ENCODE data around the gene WDFY2. TPM values are rescaled to one million over a fixed set of nuclear protein-coding genes. Genes with fewer than 3 reads are reported as not detected.

WDFY2 gene
- total RNA-seq, 2 donors from 2014 or later: 25.7 to 31.9 TPM

GRCh38 chr13:51549593-51549992 lies 34.7 kb upstream of the WDFY2 start:
- TF ChIP-seq CTCF (IDR thresholded peaks at IDR 0.05): no peak
- TF ChIP-seq POLR2A (IDR thresholded peaks at IDR 0.05): no peak
- ATAC-seq (no peak), DNase-seq (no peak)
- intact Hi-C loops (cut with DNase I): no loop called here
- no peak overlapping the region for H3K4me3 ChIP-seq
- WGBS, 2 donors: 74 to 78% methylated on average over 2 of the region's 2 CpGs
- no peaks in the 10 kb centered on the region for H3K27me3 ChIP-seq
- H3K4me1 ChIP-seq: peaks cover 15% of the 10 kb centered on the region
- no peaks in the 10 kb centered on the region for H3K9me3 ChIP-seq
- no peaks in the 10 kb centered on the region for H3K36me3 ChIP-seq (replicated peaks in 1 of 2; ENCODE audit: insufficient read depth in 1 of 2, low read depth in 2 of 2)
- H3K27ac ChIP-seq: no peak overlapping the region

- no peak overlapping the region for H3K27ac ChIP-seq
- H3K9me3 ChIP-seq: no peaks in the 10 kb centered on the region
- intact Hi-C loops (cut with DNase I): no loop called here
- H3K4me1 ChIP-seq: peaks cover 15% of the 10 kb centered on the region
- DNase-seq: no peak
- WGBS, 2 donors: 96% methylated on average over 1 of the region's 1 CpG
- no peaks in the 10 kb centered on the region for H3K36me3 ChIP-seq (replicated peaks in 1 of 2; ENCODE audit: insufficient read depth in 1 of 2, low read depth in 2 of 2)
- no peak overlapping the region for H3K4me3 ChIP-seq
- no peaks in the 10 kb centered on the region for H3K27me3 ChIP-seq
- ATAC-seq: no peak
- TF ChIP-seq POLR2A (IDR thresholded peaks at IDR 0.05) (no peak), CTCF (IDR thresholded peaks at IDR 0.05) (no peak)
Measured at GRCh38 chr13:51550151-51550550, 34.1 kb upstream of the WDFY2 start.

DNA sequence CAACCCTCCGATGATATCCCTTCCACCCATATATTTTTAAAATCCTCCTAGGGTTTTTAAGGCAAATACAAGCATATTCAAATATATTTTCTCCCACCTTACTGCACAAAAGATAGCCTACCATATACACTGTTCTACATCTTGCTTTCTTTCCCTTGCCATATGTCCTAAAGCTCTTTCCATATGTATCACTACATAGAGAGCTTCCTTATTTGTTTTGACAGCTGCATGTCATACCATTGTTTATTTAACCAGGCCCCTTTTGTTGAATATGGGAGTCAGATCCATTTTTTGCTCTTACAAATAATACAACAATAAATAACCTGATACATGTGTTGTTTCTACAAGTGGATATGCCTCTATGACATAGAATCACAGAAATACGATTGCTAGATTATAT lies 32.8 kb upstream of the WDFY2 start:
- Histone ChIP-seq H3K27ac (no peak overlapping the region), H3K4me3 (no peak overlapping the region), H3K4me1 (peaks cover 15% of the 10 kb centered on the region), H3K9me3 (no peaks in the 10 kb centered on the region), H3K27me3 (no peaks in the 10 kb centered on the region), H3K36me3 (replicated peaks in 1 of 2; ENCODE audit: insufficient read depth in 1 of 2, low read depth in 2 of 2) (no peaks in the 10 kb centered on the region)
- intact Hi-C loops (cut with DNase I): no loop called here
- WGBS, 2 donors: 82 to 93% methylated on average over 2 of the region's 2 CpGs
- no peak for DNase-seq
- no peak for TF ChIP-seq POLR2A (IDR thresholded peaks at IDR 0.05)
- no peak for TF ChIP-seq CTCF (IDR thresholded peaks at IDR 0.05)
- ATAC-seq: no peak

DNA sequence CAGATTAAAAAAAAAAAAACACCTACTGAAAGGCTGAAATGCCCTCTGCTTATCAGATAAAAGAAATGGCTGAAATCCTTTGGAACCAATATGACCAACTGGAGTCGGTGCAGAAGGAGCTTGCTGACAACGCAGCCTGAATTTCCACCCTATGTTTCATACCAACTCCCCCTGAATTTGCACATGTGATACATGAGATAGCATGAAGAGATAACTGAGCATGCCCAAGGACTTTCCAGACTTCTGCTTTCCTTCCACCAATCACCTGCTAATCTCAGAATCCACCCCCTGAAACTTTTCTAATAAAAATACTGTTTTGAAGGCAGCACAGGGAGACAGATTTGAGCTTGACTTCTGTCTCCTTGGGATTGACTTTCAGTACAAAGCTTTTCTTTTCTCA lies 32.2 kb upstream of the WDFY2 start:
- TF ChIP-seq POLR2A (IDR thresholded peaks at IDR 0.05) (no peak), CTCF (IDR thresholded peaks at IDR 0.05) (no peak)
- intact Hi-C loops (cut with DNase I): no loop called here
- no peaks in the 10 kb centered on the region for H3K36me3 ChIP-seq (replicated peaks in 1 of 2; ENCODE audit: insufficient read depth in 1 of 2, low read depth in 2 of 2)
- H3K4me1 ChIP-seq: peaks cover 15% of the 10 kb centered on the region
- 20 to 24% methylated on average over 2 of the region's 2 CpGs for WGBS, 2 donors
- H3K4me3 ChIP-seq: no peak overlapping the region
- no peaks in the 10 kb centered on the region for H3K9me3 ChIP-seq
- H3K27ac ChIP-seq: peak overlapping the region in 3 of 4 donors; percentile 0 to 35 (median 2)
- H3K27me3 ChIP-seq: no peaks in the 10 kb centered on the region
- ATAC-seq: peak; percentile 78
- DNase-seq: peak; percentile 17 to 42 (median 22)

DNA sequence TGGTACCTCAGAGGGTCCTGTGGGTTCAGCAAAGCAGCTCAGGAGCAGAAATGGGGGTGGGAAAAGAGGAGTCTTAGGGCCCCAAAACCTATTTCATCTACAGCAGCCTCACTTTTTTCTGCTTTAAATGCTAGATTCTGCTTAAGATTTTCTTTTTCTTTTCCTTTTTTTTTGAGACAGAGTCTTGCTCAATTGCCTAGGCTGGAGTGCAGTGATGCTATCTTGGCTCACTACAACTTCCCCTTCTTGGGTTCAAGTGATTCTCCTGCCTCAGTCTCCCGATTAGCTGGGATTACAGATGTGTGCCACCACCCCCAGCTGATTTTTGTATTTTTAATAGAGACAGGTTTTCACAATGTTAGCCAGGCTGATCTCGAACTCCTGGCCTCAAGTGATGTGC lies 30.7 kb upstream of the WDFY2 start:
- Histone ChIP-seq H3K4me1 (peaks cover 15% of the 10 kb centered on the region), H3K9me3 (no peaks in the 10 kb centered on the region), H3K27me3 (no peaks in the 10 kb centered on the region), H3K36me3 (replicated peaks in 1 of 2; ENCODE audit: insufficient read depth in 1 of 2, low read depth in 2 of 2) (no peaks in the 10 kb centered on the region), H3K4me3 (no peak overlapping the region), H3K27ac (no peak overlapping the region)
- TF ChIP-seq POLR2A (IDR thresholded peaks at IDR 0.05): no peak
- TF ChIP-seq CTCF (IDR thresholded peaks at IDR 0.05): no peak
- no peak for DNase-seq
- WGBS, 2 donors: 81 to 83% methylated on average over 2 of the region's 2 CpGs
- no peak for ATAC-seq
- intact Hi-C loops (cut with DNase I): no loop called here

Measured in body of pancreas (tissue), 4 donors.